Esophagus squamous epithelium (tissue), 4 donors: Measurements from ENCODE around the gene ZNF3.

Source experiments
- CTCF ChIP-seq, 6 experiments: fragments of 450-650 bp in 4 of 6; fragments of 200-600 bp in 2 of 6; sonication (generic) in 2 of 6; IDR thresholded peaks; one replicate each; pipeline ENCODE4 v1.5.1; 2016 to 2019; ENCODE audit warnings: antibody characterized with exemption in 6 of 6, mild to moderate bottlenecking in 4 of 6, moderate library complexity in 4 of 6
- POLR2A ChIP-seq, 4 donors: fragments of 450-650 bp; IDR thresholded peaks; one replicate each; pipeline ENCODE4 v1.6.1; 2017; ENCODE audit warnings: antibody characterized with exemption in 4 of 4, mild to moderate bottlenecking in 4 of 4, moderate library complexity in 3 of 4

DNA sequence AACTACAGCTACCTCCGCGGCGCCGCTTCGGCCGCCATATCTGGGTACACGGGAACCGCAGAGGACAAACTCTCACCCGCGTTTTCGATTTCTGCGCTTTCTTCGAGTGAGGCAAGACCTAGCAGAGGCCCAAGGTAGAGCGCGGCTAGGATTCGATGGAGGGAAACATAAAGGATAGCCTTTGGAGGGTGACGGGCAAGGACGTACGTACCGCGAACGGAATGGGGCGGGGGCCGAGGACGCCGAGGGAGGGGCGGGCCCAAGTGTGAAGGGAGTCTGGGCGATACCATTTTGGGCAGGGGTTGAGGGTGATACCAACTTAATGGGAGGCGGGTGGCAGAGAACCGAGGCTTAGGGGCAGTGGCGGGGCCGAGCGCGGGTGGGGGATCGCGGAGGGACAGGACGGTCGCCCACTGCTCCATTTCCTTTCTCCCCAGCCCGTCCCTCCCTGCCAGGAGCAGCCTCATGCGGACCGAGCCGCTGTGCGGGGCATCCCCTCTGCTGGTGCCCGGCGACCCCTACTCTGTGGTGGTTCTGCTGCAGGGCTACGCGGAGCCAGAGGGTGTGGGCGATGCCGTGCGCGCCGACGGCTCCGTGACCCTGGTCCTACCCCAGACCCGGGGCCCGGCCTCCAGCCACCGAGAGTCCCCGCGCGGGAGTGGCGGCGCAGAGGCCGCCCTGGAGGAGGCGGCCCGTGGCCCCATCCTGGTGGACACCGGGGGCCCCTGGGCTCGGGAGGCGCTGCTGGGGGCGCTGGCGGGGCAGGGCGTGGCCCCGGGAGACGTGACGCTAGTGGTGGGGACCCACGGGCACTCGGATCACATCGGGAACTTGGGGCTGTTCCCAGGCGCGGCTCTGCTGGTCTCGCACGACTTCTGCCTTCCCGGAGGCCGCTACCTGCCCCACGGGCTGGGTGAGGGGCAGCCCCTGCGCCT is 45.7 kb upstream of the ZNF3 start, which contains the start of gene MBLAC1:
- TF ChIP-seq POLR2A (IDR thresholded peaks at IDR 0.05) (peak in 1 of 4 donors; percentile 54), CTCF (IDR thresholded peaks at IDR 0.05) (no peak)
